ENCODE data around the gene ZNF57. TPM values are rescaled to one million over a fixed set of nuclear protein-coding genes. Genes with fewer than 3 reads are reported as not detected.
"Not testable (repeated sequence)": the region's sequence is repeated elsewhere in the genome, so short reads cannot be mapped to it uniquely, and the experiment has no call there.

Gene ZNF57
- polyA plus RNA-seq (ENCODE audit: insufficient read length), result 2.5 TPM

DNA sequence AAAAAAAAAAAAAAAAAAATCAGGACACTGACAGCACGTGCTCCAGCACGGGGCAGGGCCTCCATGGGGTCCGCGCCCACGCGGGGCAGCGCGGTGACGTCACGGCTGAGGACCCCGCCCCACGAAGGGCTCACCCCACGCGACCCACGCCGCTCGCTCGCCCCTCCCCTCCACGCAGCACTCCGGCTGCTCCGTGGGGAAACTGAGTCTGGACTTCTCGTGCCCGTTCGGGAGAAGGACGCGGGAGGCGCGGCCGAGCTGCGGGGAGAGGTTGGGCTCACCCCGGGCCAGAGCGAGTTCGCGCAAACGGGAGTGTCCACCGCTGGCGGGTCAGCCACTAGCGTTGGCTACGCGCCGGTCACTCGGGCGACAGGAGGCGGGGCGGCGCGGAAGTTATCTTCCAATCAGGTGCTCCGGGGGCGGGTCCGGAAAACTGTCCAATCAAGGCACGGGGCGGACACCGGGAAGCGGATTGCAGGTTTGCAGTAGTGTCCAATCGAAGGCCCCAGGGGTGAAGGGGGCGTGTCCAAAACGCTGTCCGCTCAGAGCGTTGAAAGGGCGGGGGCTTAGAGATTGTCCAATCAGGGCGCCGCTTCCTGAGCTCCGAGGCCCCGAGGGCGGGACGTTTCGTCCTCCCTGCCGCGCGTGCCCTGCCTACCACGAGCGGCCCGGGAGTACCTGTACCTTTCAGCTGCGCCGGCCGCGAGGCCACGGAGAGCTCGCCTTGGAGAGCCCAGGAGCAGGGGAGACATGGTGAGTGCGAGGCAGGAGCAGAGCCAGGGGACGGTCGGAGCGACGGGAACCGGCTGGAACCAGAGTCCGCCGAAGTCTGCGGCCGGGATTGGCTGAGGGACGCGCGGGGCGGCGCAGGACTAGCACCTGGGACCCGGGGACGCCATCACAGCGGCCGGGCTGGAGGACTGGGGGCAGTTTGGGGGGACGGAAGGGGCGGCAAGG is at the start of gene ZNF57:
ZNF57 (plus strand) TSS at position 633 of the 957 bp plus-strand sequence; CDS start at position 751, 118 bp downstream.
- peak; percentile 96 for DNase-seq (ENCODE audit: low read depth)

DNA sequence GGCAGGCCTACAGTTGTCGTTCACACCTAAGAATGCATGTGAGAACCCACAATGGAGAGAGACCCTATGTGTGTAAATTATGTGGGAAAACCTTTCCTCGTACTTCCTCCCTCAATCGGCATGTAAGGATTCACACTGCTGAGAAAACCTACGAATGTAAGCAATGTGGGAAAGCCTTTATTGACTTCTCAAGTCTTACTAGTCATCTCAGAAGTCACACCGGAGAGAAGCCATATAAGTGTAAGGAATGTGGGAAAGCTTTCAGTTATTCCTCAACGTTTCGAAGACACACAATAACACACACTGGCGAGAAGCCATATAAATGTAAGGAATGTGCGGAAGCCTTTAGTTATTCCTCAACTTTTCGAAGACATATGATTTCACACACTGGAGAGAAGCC is 48.1 kb upstream of the ZNF57 start:
- DNase-seq (ENCODE audit: low read depth), result no peak

DNA sequence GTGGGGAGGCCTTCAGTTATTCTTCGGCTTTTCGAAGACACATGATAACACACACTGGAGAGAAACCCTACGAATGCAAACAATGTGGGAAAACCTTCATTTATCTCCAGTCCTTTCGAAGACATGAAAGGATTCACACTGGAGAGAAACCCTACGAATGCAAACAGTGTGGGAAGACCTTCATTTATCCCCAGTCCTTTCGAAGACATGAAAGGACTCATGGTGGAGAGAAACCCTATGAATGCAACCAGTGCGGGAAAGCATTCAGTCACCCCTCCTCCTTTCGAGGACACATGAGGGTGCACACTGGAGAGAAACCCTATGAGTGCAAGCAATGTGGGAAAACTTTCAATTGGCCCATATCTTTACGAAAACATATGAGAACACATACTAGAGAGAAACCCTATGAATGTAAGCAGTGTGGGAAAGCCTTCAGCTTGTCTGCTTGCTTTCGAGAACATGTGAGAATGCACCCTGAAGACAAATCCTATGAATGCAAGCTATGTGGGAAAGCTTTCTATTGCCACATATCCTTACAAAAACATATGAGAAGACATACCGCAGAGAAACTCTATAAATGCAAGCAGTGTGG is 47.6 kb upstream of the ZNF57 start:
- DNase-seq (ENCODE audit: low read depth), result no peak

DNA sequence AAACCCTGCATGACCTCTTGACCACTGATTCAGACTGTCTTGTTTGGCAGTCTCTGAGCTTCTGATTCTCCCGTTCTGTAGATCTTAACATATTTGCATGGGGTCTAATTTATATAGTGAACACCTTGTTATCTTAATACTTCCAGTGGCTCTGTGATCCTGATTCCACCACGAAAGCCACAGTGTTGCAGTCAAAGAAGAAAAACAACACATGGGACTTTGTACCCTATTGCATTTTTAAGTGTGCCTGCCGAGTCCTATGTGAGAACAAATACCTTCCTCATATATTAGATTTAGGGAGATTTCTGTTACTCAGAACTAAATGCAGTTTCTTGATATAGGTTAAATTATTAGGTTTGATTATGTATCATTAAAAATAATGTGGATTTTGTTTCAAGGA is 45.9 kb upstream of the ZNF57 start:
- no peak for DNase-seq (ENCODE audit: low read depth)

DNA sequence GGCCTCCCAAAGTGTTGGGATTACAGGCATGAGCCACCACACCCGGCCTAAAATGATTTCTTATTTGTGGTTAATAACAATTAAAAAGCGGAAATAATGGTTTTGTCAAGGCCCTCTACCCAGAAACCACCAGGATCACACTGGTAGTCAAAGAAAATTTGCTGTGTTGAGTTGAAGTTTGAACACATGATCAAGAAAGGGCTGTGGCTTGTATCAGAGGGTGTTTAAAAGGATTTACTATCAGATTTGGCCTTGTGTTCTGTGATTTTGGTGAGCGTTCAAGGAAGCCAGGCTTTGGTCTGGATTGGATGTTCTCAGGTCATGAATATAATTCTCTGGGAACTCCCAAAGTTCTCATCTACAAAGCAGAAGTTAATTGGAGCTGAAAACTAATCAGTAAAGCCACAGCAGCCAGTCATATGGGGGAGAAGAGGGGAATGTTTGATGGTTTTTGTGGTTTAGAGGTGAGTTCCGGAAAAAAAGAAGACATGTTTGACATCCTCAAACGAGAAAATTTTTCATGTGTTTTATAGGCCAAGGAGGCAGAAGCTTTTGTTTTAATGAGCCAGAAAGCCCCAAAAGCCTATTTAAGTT is 44.2 kb upstream of the ZNF57 start:
- DNase-seq (ENCODE audit: low read depth), result no peak

DNA sequence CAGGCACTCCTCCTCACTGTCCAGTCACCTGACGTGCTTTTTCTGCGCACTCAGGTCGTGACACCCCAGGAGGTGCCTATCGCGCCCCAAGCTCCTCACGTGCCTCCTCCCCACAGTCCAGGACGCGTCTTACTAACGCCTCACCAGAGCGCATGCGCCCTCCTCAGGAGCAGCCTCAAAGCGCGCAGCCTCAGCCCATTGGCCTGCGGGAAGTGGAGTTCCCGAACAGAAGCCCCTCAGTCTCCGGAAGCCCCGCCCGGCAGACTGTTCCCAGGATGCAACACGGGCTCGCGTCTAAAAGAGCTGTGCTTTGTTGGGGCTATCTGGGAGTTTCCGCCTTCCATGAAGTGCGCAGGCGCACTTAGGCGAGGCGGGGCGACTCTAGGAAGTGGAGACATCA is 41.9 kb upstream of the ZNF57 start:
- DNase-seq (ENCODE audit: low read depth), result no peak

DNA sequence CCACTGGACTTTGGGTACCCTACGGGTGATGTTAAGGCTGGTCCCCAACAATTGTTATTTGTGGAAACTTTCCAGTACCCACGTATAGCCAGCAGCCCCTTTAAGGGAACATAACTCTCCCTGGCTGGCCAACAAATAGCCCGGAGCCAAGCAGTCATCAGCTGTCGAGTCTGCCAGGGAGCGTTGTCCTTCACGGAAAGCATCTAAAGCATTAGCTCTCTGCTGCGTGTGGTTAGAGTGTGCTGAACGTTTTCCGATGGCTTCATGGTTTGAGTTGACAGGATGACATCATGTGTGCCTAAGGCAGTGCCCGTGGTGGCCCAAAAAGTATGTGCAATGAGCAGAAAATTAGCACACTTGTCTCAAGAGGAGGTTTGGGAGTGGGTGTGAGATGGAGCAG is 36.9 kb upstream of the ZNF57 start:
- DNase-seq (ENCODE audit: low read depth), result no peak

DNA sequence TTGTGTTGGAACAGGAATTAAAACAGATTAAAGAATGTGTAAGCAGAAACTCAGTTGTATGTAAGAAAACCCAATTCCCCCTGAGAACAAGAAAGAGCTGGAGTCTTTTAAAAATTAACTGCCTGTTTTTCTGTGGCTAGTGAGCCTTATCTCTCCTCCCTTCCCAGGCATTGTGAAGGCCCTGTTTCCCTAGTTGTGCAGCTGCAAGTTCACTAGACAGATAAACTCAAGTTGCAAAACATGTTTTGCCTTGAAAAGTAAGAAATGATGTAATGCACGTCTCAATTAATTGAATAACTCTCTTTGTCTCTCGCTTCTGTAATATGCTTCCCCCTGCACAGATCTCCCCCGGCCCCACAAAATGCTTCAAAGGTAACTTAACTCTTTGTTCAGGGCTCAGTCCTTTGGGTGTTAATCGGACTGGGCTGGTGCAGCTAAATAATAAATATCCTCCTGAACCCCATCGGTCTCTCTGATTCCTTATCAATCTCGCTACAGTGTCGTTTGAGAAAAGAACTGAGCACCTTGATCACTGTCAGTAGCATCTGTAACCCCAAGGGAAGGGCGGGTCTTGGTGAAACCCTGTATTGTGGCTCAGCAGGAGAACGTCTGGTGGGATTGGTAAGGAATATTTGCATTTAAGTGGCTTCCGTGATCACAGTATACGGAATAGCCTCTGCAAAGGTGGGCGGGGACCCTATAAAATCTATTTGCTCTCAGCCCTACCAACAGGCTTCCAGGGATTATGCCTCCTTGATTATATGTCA is 35.2 kb upstream of the ZNF57 start:
- DNase-seq (ENCODE audit: low read depth), result no peak

DNA sequence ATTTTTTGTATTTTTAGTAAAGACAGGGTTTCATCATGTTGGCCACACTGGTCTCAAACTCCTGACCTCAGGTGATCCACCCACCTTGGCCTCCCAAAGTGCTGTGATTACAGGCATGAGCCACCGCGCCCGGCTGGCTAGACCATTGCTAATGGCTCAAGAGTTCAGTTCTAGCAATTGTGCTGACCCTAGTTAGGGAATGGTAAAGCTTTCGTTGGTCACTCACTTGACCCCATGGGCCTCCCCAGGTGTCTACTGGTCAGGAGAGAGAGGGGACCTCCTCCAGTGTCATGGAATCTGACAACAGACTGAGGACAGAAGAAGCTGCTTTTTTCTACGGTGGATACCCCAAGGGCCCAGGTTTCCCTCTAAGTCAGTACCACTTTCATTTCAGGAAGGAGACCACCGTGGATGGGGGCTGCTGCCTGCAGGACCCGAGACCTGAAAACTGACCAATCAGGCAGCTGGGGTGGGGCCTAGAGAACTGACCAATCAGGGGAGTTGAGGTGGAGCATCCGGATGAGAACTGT is 34.2 kb upstream of the ZNF57 start:
- DNase-seq (ENCODE audit: low read depth), result no peak

DNA sequence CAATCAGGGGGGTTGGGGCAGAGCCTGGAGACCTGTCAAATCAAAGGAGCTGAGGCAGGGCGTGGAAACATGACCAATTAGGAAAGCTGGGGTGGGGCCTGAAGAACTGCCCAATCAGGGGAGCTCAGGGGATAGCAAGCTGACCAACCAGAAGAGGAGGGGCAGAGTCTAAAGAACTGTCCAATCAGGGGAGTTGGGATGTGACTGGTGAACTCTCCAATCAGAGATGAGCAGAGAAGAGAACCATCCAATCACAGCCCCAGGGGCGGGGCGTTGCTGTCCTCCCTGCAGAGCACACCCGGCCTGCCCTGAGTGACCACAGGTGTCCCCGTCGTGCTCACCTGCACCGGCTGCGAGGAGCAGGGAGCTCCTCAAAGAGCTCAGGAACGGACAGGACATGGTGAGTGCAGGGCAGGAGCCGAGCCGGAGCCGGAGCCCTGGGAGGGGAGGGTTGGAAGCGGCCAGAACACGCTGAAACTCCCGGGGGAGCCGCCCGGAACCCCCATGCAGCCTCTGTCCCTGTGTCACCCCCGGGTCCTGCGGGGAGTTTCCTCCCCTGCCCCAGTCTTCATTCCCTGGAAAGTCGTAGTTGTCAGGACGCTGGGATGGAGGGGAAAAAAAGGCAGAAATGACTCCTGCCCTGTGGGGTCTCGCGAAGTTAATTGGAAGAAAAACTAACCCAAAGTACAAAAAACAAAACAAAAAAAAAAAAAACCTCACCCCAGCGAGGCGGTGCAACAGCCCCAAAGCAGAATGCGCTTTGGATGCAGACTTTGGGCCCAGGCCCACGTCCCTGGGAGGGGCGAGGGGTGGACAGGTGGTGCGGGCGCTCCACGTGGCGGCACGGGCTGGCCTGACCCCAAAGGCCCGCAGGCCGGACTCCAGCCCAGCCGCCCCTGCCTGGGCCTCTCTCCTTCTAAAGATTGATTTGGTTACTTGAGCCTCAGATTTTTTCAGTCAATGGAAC is 33.4 kb upstream of the ZNF57 start, which contains the start of gene ZNF556:
ZNF556 (plus strand) TSS at position 311 of the 967 bp plus-strand sequence; CDS start at position 398, 87 bp downstream.
- DNase-seq (ENCODE audit: low read depth), result peak; percentile 44

DNA sequence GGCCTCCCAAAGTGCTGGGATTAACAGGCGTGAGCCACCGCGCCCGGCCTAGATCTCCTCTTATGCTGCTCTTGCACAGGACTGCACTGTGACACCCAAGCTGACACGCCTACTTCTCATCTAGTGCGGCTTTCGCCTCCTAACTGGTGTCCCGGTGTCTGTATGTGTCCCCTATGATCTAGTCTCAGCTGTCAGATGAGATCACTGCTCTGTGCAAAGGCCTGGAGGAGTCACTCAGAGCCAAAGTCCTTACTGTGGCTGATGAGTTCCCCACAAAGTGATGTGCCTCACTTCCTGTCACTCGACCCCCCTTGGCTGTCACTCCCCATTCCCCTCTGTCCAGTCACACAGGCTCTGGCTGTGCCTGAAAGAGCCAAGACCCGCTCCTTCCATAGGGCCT is 31.1 kb upstream of the ZNF57 start:
- no peak for DNase-seq (ENCODE audit: low read depth)

DNA sequence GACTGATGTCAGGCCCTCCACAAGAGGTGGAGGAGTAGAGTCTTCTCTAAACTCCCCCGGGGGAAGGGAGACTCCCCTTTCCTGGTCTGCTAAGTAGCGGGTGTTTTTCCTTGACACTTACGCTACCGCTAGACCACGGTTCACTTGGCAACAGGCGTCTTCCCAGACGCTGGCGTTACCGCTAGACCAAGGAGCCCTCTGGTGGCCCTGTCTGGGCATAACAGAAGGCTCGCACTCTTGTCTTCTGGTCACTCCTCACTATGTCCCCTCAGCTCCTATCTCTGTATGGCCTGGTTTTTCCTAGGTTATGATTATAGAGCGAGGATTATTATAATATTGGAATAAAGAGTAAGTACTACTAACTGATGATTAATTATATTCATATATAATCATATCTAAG is 28.6 kb upstream of the ZNF57 start:
- not testable (repeated sequence) for DNase-seq (ENCODE audit: low read depth)

DNA sequence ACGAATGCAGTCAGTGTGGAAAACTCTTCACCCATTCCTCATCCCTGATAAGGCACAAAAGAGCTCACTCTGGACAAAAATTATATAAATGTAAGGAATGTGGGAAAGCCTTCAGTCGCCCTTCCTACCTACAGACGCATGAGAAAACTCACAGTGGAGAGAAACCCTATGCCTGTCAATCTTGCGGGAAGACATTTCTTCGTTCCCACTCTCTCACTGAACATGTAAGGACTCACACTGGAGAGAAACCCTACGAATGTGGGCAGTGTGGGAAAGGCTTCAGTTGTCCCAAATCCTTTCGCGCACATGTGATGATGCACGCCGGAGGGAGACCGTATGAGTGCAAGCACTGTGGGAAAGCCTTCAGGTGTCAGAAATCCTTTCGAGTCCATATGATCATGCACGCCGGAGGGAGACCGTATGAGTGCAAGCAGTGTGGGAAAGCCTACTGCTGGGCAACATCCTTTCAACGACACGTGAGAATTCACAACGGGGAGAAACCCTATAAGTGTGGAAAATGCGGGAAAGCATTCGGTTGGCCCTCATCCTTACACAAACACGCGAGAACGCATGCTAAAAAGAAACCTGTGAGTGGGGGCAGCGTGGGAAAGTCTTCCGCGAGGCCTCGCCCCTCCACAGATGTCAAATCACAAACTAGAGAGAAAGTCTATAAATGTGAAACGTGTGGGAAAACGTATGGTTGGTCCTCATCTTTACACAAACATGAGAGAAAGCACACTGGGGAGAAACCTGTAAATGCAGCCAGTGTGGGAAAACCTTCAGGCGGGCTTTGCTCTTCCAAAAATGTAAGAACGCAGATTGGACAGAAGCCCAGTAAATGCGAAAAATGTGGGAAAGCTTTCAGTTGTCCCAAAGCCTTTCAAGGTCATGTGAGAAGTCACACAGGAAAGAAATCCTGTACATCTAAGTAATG is 23.1 kb upstream of the ZNF57 start:
- no peak for DNase-seq (ENCODE audit: low read depth)

DNA sequence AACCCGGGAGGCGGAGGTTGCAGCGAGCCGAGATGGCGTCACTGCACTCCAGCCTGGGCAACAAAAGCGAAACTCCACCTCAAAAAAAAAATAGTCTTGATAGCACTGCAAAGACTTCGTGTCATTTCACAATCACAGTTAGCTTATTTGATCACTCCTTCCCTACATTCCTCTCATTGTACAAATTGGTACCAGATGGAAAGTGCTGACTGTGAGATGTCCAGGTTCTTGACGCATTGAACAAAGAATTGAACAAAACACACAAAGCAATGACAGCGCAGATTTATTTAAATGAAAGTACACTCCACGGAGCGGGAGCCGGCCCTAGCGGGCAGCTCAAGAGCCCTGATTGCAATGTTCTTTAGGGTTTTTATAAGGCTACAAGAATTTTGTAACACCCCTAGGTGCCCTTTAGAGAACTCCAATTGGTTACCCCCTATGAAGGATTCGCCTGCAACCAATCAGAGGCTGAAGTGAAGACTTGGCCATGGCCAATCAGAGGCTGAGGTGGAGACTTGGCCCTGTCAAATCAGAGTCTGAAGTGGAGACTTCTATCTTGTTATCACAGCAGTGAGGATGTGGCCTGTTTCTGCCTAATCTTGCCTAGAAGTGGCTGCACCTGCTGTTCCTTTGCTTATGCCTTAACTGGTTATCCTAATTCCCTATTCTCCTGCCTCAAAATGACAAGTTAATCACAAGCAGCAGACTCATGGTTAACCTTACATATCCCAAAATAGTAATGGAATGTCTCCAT is 16.9 kb upstream of the ZNF57 start:
- no peak for DNase-seq (ENCODE audit: low read depth)

DNA sequence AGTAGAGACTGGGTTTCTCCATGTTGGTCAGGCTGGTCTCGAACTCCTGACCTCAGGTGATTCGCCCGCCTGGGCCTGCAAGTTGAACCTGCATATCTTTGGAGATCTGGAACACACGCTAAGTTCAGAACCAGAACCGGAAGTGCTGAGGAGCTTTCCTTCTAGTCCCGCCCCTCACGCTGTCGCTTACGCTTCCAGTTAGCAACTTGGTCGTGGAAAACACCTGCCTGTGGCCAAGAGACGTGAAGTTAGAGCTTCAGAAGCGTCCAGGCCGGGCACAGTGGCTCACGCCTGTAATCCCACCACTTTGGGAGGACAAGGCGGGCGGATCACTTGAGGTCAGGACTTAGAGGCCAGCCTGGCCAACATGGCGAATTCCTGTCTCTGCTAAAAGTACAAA is 15.0 kb upstream of the ZNF57 start:
- no peak for DNase-seq (ENCODE audit: low read depth)

DNA sequence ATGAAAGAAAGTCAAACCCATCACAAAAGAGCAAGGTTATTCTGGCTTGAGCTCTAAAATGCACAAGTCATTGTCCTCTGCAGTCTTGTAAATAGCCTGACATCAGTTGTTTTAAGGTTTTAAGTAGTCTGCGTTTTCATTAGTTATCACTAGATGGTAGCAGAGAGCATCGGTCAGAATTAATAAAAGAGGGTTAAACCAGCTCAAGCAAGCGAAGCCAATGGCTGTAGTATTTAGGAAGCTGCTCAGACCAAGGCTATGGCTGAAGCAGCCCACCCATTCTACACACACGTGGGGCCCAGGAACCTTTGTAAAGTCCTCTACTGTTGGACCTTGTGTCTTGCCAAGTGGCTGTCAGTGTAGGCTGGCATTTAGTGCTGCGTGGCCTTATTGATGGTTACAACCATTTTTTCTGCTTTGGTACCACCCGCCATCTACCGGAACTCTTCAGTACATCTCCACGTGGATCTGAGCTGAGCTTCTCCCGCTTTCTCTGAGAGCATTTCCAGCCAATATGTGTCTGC is 13.3 kb upstream of the ZNF57 start:
- DNase-seq (ENCODE audit: low read depth), result peak; percentile 38

DNA sequence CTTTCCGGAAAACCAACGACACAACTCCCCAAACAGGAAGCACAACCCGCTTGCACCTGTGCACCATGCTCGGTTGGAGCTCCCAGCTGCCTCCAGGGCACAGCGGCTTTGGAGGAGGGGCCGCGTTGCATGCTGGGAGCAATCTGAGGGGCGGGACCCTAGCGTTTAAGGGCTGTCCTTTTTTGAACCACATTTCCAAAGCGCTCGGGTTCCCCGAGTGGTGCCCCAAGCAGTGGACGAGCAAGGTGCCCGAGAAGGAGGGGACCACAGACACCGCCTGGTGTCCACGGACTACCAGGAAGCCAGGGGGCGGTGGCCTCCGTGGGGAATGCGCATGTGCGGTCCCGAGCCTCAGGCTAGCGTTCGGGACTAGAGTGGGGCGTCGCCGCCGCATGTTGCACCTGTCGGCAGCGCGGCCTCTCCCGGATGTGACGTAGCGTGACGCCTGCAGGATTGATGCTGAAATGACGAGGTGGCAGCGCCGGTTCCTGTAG is 11.9 kb upstream of the ZNF57 start:
- no peak for DNase-seq (ENCODE audit: low read depth)

DNA sequence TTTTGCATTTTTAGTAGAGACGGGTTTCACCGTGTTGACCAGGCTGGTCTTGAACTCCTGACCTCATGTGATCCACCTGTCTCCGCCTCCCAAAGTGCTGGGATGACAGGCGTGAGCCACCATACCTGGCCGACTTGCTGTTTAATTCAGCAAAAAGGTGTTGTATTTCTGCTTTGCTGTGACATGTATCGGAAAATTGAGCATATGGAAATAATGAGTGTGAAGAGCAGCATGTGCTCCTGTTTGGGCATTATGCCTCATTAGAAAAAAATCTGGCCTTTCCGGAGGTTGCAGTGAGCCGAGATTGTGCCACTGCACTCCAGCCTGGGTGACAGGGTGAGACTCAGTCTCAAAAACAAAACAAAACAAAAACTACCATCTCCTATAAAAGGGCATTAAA is 10.2 kb upstream of the ZNF57 start:
- DNase-seq (ENCODE audit: low read depth), result not testable (repeated sequence)
